Mesenchymal stem cell (in vitro differentiated cells and primary cell): Measurements from ENCODE around the gene CCNDBP1.

Experiments used
- DNase-seq: peaks from one replicate; pipeline ENCODE4 v3.0.0-alpha.2; 2013
- H2AFZ ChIP-seq: one replicate; pipeline ENCODE4 v1.6.1; 2013; ENCODE audit warnings: low read depth, mild to moderate bottlenecking, control low read depth, inconsistent platforms, low read length, moderate library complexity
- H2AK5ac ChIP-seq: 2 replicates; pipeline ENCODE4 v1.6.1; 2013; ENCODE audit warnings: low read length, moderate library complexity, mild to moderate bottlenecking, inconsistent platforms; ENCODE audit not compliant: severe bottlenecking
- H2BK120ac ChIP-seq: one replicate; pipeline ENCODE4 v1.6.1; 2013; ENCODE audit warnings: low read depth, mild to moderate bottlenecking, inconsistent platforms, low read length, moderate library complexity
- H2BK12ac ChIP-seq, 2 experiments: one replicate each; pipeline ENCODE4 v1.6.1; 2013; ENCODE audit warnings: inconsistent platforms in 2 of 2, low read length in 2 of 2, mild to moderate bottlenecking in 2 of 2, moderate library complexity in 2 of 2, control low read depth in 1 of 2
- H2BK15ac ChIP-seq: one replicate; pipeline ENCODE4 v1.6.1; 2013; ENCODE audit warnings: mild to moderate bottlenecking, low read depth, inconsistent platforms; ENCODE audit not compliant: poor library complexity, severe bottlenecking
- H2BK5ac ChIP-seq: 2 replicates; pipeline ENCODE4 v1.6.1; 2013; ENCODE audit warnings: low read depth, mild to moderate bottlenecking, low read length, control low read depth, inconsistent platforms; ENCODE audit not compliant: poor library complexity, severe bottlenecking
- H3K14ac ChIP-seq, 2 experiments: one replicate each; pipeline ENCODE4 v1.6.1; 2013; ENCODE audit warnings: inconsistent platforms in 2 of 2, low read length in 2 of 2, control low read depth in 1 of 2, mild to moderate bottlenecking in 1 of 2, moderate library complexity in 1 of 2
- H3K18ac ChIP-seq, 2 experiments: one replicate each; pipeline ENCODE4 v1.6.1; 2013; ENCODE audit warnings: inconsistent platforms in 2 of 2, low read length in 2 of 2, control low read depth in 1 of 2, low read depth in 1 of 2, mild to moderate bottlenecking in 1 of 2
- H3K23ac ChIP-seq, 2 experiments: one replicate each; pipeline ENCODE4 v1.6.1; 2013; ENCODE audit warnings: inconsistent platforms in 2 of 2, low read length in 2 of 2, mild to moderate bottlenecking in 2 of 2, moderate library complexity in 2 of 2, control low read depth in 1 of 2
- H3K27ac ChIP-seq: 2 replicates; pipeline ENCODE4 v1.5.1; 2013; ENCODE audit warnings: mild to moderate bottlenecking, moderate library complexity, low read length, control low read depth, inconsistent platforms; ENCODE audit not compliant: poor library complexity, severe bottlenecking
- H3K27me3 ChIP-seq, 2 experiments: 2 replicates each; pipeline versions ENCODE4 v1.6.1 to v1.7.0; 2013; ENCODE audit warnings: low read length in 2 of 2, mild to moderate bottlenecking in 2 of 2, moderate library complexity in 2 of 2, control low read depth in 1 of 2, inconsistent platforms in 1 of 2; ENCODE audit not compliant: control insufficient read depth in 1 of 2, insufficient read depth in 1 of 2
- H3K36me3 ChIP-seq, 2 experiments: 2 replicates each; pipeline versions ENCODE4 v1.6.1 to v1.7.0; 2013; ENCODE audit warnings: low read length in 2 of 2, control low read depth in 1 of 2, inconsistent platforms in 1 of 2, low read depth in 1 of 2, mild to moderate bottlenecking in 1 of 2; ENCODE audit not compliant: insufficient read depth in 2 of 2, control insufficient read depth in 1 of 2
- H3K4ac ChIP-seq, 2 experiments: one replicate each; pipeline ENCODE4 v1.6.1; 2013; ENCODE audit warnings: inconsistent platforms in 2 of 2, low read length in 2 of 2, mild to moderate bottlenecking in 2 of 2, moderate library complexity in 2 of 2, control low read depth in 1 of 2, low read depth in 1 of 2
- H3K4me1 ChIP-seq: 2 replicates; pipeline ENCODE4 v1.6.1; 2013; ENCODE audit warnings: low read depth, low read length, control low read depth; ENCODE audit not compliant: control insufficient read depth, insufficient read depth
- H3K4me2 ChIP-seq: 2 replicates; pipeline ENCODE4 v1.6.1; 2013; ENCODE audit warnings: low read length, mild to moderate bottlenecking, inconsistent platforms; ENCODE audit not compliant: poor library complexity, severe bottlenecking
- H3K4me3 ChIP-seq, 2 experiments: 2 replicates each; pipeline versions ENCODE4 v1.5.1 to v1.7.0; 2013; ENCODE audit warnings: low read length in 2 of 2, mild to moderate bottlenecking in 2 of 2, control low read depth in 1 of 2, low read depth in 1 of 2; ENCODE audit not compliant: insufficient read depth in 1 of 2
- H3K79me1 ChIP-seq: replicated peaks from 2 replicates; pipeline ENCODE4 v1.6.1; 2013; ENCODE audit warnings: mild to moderate bottlenecking, control low read depth, low read length, inconsistent platforms; ENCODE audit not compliant: poor library complexity, severe bottlenecking
- H3K9ac ChIP-seq: 2 replicates; pipeline ENCODE4 v1.7.0; 2013; ENCODE audit warnings: mild to moderate bottlenecking, low read length, moderate library complexity
- H3K9me3 ChIP-seq: 2 replicates; pipeline ENCODE4 v1.7.0; 2013; ENCODE audit warnings: mild to moderate bottlenecking, low read length; ENCODE audit not compliant: control insufficient read depth
- H4K8ac ChIP-seq: one replicate; pipeline ENCODE4 v1.6.1; 2013; ENCODE audit warnings: inconsistent platforms, mild to moderate bottlenecking, low read length, moderate library complexity
- H4K91ac ChIP-seq: one replicate; pipeline ENCODE4 v1.6.1; 2013; ENCODE audit warnings: mild to moderate bottlenecking, low read length, inconsistent platforms
- WGBS: methylation state at CpG from one replicate; pipeline ENCODE4 v1.1.7; 2013; ENCODE audit warnings: mixed read lengths; 5-methylcytosine and 5-hydroxymethylcytosine counted together

Gene CCNDBP1

GRCh38 chr15:43242616-43243015 is 57.4 kb downstream of the CCNDBP1 start:
- H3K18ac ChIP-seq, result no peak overlapping the region
- no peak overlapping the region for H3K27ac ChIP-seq
- H3K4me3 ChIP-seq, result no peak overlapping the region
- H3K9me3 ChIP-seq, result no peaks in the 10 kb centered on the region
- H2BK120ac ChIP-seq, result no peak overlapping the region
- H3K4me1 ChIP-seq, result peaks cover 8% of the 10 kb centered on the region
- no peak overlapping the region for H2BK5ac ChIP-seq
- no peak overlapping the region for H4K91ac ChIP-seq
- H3K36me3 ChIP-seq, result no peaks in the 10 kb centered on the region
- H2AFZ ChIP-seq, result no peak overlapping the region
- H3K79me1 ChIP-seq, result no peaks in the 10 kb centered on the region
- H4K8ac ChIP-seq, result no peak overlapping the region
- peak overlapping the region in 1 of 2 experiments; percentile 28 for H3K4ac ChIP-seq
- WGBS, result 57% methylated on average over 5 of the region's 5 CpGs
- H2BK15ac ChIP-seq, result no peak overlapping the region
- no peak overlapping the region for H3K23ac ChIP-seq
- no peak overlapping the region for H3K4me2 ChIP-seq
- H3K27me3 ChIP-seq, result peaks cover 16% of the 10 kb centered on the region in 2 experiments
- H2BK12ac ChIP-seq, result no peak overlapping the region
- no peak overlapping the region for H3K14ac ChIP-seq
- no peak overlapping the region for H3K9ac ChIP-seq
- H2AK5ac ChIP-seq, result no peak overlapping the region
- no peak for DNase-seq

- no peak overlapping the region for H2BK12ac ChIP-seq
- H4K8ac ChIP-seq, result no peak overlapping the region
- no peak overlapping the region for H3K27ac ChIP-seq
Measured at GRCh38 chr15:43243020-43243645, 57.9 kb downstream of the CCNDBP1 start.

GRCh38 chr15:43244092-43244491 is 58.9 kb downstream of the CCNDBP1 start:
- Histone ChIP-seq H2BK5ac (no peak overlapping the region), H3K79me1 (no peaks in the 10 kb centered on the region), H3K4ac (no peak overlapping the region), H3K23ac (no peak overlapping the region), H4K91ac (no peak overlapping the region), H3K9me3 (no peaks in the 10 kb centered on the region), H3K36me3 (no peaks in the 10 kb centered on the region), H3K27me3 (peaks cover 12 to 16% of the 10 kb centered on the region in 2 experiments), H2AFZ (no peak overlapping the region), H3K4me1 (peaks cover 5% of the 10 kb centered on the region), H3K27ac (no peak overlapping the region), H2AK5ac (no peak overlapping the region), H2BK120ac (no peak overlapping the region), H2BK12ac (no peak overlapping the region), H2BK15ac (no peak overlapping the region), H3K18ac (no peak overlapping the region), H3K14ac (no peak overlapping the region), H3K4me3 (no peak overlapping the region), H4K8ac (no peak overlapping the region), H3K4me2 (no peak overlapping the region), H3K9ac (no peak overlapping the region)
- 82% methylated on average over 4 of the region's 4 CpGs for WGBS
- no peak for DNase-seq

More at GRCh38 chr15:43243020-43243645, 57.9 kb downstream of the CCNDBP1 start:
- Histone ChIP-seq H3K4me3 (no peak overlapping the region), H3K4ac (peak overlapping the region in 1 of 2 experiments; percentile 28), H3K36me3 (no peaks in the 10 kb centered on the region), H4K91ac (no peak overlapping the region), H3K9me3 (no peaks in the 10 kb centered on the region), H3K4me2 (no peak overlapping the region), H3K14ac (no peak overlapping the region), H3K18ac (no peak overlapping the region), H3K4me1 (peaks cover 6% of the 10 kb centered on the region), H2BK120ac (no peak overlapping the region), H2AK5ac (no peak overlapping the region), H2BK5ac (no peak overlapping the region), H3K9ac (no peak overlapping the region), H3K79me1 (no peaks in the 10 kb centered on the region), H2AFZ (no peak overlapping the region), H2BK15ac (no peak overlapping the region), H3K27me3 (peaks cover 16% of the 10 kb centered on the region in 2 experiments), H3K23ac (no peak overlapping the region)
- DNase-seq, result no peak
- 86% methylated on average over 2 of the region's 2 CpGs for WGBS

DNA sequence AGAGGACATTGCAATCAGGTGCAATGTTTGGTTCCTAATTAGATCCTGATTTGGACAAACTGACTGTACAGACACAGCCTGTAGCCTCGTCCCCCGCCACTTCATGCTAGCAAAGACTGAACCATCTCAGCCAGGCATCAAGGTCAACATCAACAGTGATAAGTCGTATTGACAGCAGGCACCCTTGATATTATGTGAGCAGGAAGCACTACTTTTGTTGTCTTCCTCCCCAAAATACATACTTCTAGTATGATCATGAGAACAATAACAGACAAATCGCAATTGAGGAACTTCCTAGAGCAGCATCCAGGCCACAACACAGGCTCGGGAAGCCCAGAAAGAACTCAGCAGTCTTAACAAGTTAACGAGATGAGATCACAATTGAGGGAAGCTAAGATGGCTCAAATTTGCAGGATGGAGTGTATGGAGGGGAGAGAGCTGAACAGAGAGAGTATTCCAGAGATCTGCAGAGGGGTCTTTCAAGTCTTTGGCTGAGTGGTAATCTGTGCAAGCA is 61.1 kb downstream of the CCNDBP1 start:
- Histone ChIP-seq H3K27ac (no peak overlapping the region), H4K8ac (no peak overlapping the region), H3K23ac (no peak overlapping the region), H2AK5ac (no peak overlapping the region), H3K4me3 (no peak overlapping the region), H3K9ac (no peak overlapping the region), H2BK120ac (no peak overlapping the region), H3K14ac (no peak overlapping the region), H3K4me2 (no peak overlapping the region), H3K4me1 (peaks cover 7% of the 10 kb centered on the region), H4K91ac (no peak overlapping the region), H3K18ac (no peak overlapping the region), H3K27me3 (peaks cover 10 to 16% of the 10 kb centered on the region in 2 experiments), H3K4ac (no peak overlapping the region), H2AFZ (no peak overlapping the region), H2BK15ac (no peak overlapping the region), H3K79me1 (no peaks in the 10 kb centered on the region), H3K36me3 (no peaks in the 10 kb centered on the region), H2BK5ac (no peak overlapping the region), H2BK12ac (no peak overlapping the region), H3K9me3 (no peaks in the 10 kb centered on the region)
- DNase-seq, result no peak
- whole genome bisulfite sequencing, result 79% methylated on average over 6 of the region's 6 CpGs
